PC-3 (cell line): ENCODE measurements around the gene HNRNPC.

Experiments
- EZH2 ChIP-seq: fragments of 300-600 bp; sonication (generic); IDR thresholded peaks from one replicate; pipeline ENCODE4 v1.6.1; 2017; ENCODE audit warnings: antibody characterized with exemption, mild to moderate bottlenecking, low read length; ENCODE audit not compliant: unreplicated experiment
- EZH2phosphoT487 ChIP-seq: fragments of 300-600 bp; sonication (generic); IDR thresholded peaks from 2 replicates; pipeline ENCODE4 v1.6.1; 2018; ENCODE audit warnings: mild to moderate bottlenecking, antibody characterized with exemption, low read length, borderline replicate concordance
- TF ChIP-seq, protein P1 (sequence below): fragments of 300-600 bp; sonication (generic); conservative IDR thresholded peaks from 2 replicates; pipeline ENCODE4 v1.5.1; 2017; ENCODE audit warnings: antibody characterized with exemption, low read depth, mild to moderate bottlenecking, low read length

- TF ChIP-seq, protein P1, sequence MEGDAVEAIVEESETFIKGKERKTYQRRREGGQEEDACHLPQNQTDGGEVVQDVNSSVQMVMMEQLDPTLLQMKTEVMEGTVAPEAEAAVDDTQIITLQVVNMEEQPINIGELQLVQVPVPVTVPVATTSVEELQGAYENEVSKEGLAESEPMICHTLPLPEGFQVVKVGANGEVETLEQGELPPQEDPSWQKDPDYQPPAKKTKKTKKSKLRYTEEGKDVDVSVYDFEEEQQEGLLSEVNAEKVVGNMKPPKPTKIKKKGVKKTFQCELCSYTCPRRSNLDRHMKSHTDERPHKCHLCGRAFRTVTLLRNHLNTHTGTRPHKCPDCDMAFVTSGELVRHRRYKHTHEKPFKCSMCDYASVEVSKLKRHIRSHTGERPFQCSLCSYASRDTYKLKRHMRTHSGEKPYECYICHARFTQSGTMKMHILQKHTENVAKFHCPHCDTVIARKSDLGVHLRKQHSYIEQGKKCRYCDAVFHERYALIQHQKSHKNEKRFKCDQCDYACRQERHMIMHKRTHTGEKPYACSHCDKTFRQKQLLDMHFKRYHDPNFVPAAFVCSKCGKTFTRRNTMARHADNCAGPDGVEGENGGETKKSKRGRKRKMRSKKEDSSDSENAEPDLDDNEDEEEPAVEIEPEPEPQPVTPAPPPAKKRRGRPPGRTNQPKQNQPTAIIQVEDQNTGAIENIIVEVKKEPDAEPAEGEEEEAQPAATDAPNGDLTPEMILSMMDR, result no peak
- no peak for TF ChIP-seq EZH2phosphoT487
- TF ChIP-seq EZH2, result no peak
Observed at GRCh38 chr14:21278632-21279031, 9.4 kb upstream of the HNRNPC start.
